SJSA1 (cell line): ENCODE results near the gene AMDHD2. TPM values are rescaled to one million over a fixed set of nuclear protein-coding genes. Genes with fewer than 3 reads are reported as not detected.

Experiments
- DNase-seq, 2 experiments: peaks; one replicate each; pipeline ENCODE4 v3.0.0-alpha.2; 2015 to 2020; ENCODE audit warnings: low spot score in 2 of 2, low read depth in 1 of 2
- H3K27ac ChIP-seq: fragments of 250-450 bp; sonication (Bioruptor Pico); 2 replicates; pipeline ENCODE4 v1.5.1; 2020; ENCODE audit warnings: mild to moderate bottlenecking, moderate library complexity
- H3K27me3 ChIP-seq: fragments of 250-450 bp; sonication (Bioruptor Pico); replicated peaks from 2 replicates; pipeline ENCODE4 v1.5.1; 2020; ENCODE audit warnings: mild to moderate bottlenecking, moderate library complexity
- H3K36me3 ChIP-seq: fragments of 250-450 bp; sonication (Bioruptor Pico); 2 replicates; pipeline ENCODE4 v1.5.1; 2020; ENCODE audit warnings: mild to moderate bottlenecking
- H3K4me1 ChIP-seq: fragments of 250-450 bp; sonication (Bioruptor Pico); replicated peaks from 2 replicates; pipeline ENCODE4 v1.6.1; 2021; ENCODE audit warnings: mild to moderate bottlenecking
- H3K4me3 ChIP-seq: fragments of 250-450 bp; sonication (Bioruptor Pico); 2 replicates; pipeline ENCODE4 v1.5.1; 2020; ENCODE audit warnings: mild to moderate bottlenecking
- H3K9me3 ChIP-seq: fragments of 250-450 bp; sonication (Bioruptor Pico); replicated peaks from 2 replicates; pipeline ENCODE4 v1.5.1; 2020; ENCODE audit warnings: mild to moderate bottlenecking
- total RNA-seq: library from RNA; depleted of rRNA; stranded (reverse); fragments of >200 nt; shearing (Covaris generic); gene quantifications from 2 replicates; pipeline ENCODE4 v1.2.3, GENCODE V29; 2014

AMDHD2 gene
- total RNA-seq, 1 experiment from 2014 or later: 12.6 TPM

GRCh38 chr16:2511996-2512734 is 8.0 kb upstream of the AMDHD2 start:
- H3K9me3 ChIP-seq: no peaks in the 10 kb centered on the region; the same call in 1 of the 2 replicates
- peaks cover 30% of the 10 kb centered on the region for H3K4me1 ChIP-seq
- H3K36me3 ChIP-seq: peaks cover 25% of the 10 kb centered on the region
- DNase-seq: peak in 1 of 2 experiments; percentile 42
- H3K27me3 ChIP-seq: no peaks in the 10 kb centered on the region
- no peak overlapping the region for H3K4me3 ChIP-seq
- no peak overlapping the region for H3K27ac ChIP-seq

- Histone ChIP-seq H3K9me3 (no peaks in the 10 kb centered on the region; the same call in 1 of the 2 replicates), H3K36me3 (peaks cover 27% of the 10 kb centered on the region), H3K27me3 (no peaks in the 10 kb centered on the region), H3K4me3 (peak overlapping the region; percentile 96), H3K4me1 (peaks cover 30% of the 10 kb centered on the region), H3K27ac (no peak overlapping the region)
- DNase-seq: no peak
Observed at GRCh38 chr16:2512735-2513404, 7.3 kb upstream of the AMDHD2 start.

GRCh38 chr16:2513405-2514332 is 6.5 kb upstream of the AMDHD2 start, which contains the start of gene ATP6V0C:
ATP6V0C (plus strand) TSS chr16:2513952; CDS start chr16:2514104, 152 bp downstream.
- Histone ChIP-seq H3K36me3 (peaks cover 27% of the 10 kb centered on the region), H3K9me3 (no peaks in the 10 kb centered on the region; the same call in 1 of the 2 replicates), H3K4me3 (peak within 1 kb of the TSS; percentile 96), H3K4me1 (peaks cover 30% of the 10 kb centered on the region), H3K27me3 (no peaks in the 10 kb centered on the region), H3K27ac (peak within 1 kb of the TSS; percentile 98)
- DNase-seq: peak; percentile 70 to 89

GRCh38 chr16:2514333-2515179 is 5.6 kb upstream of the AMDHD2 start:
- peak overlapping the region; percentile 96 for H3K4me3 ChIP-seq
- H3K27ac ChIP-seq: peak overlapping the region; percentile 98
- DNase-seq: peak in 1 of 2 experiments; percentile 44
- peaks cover 36% of the 10 kb centered on the region for H3K36me3 ChIP-seq
- H3K4me1 ChIP-seq: peaks cover 37% of the 10 kb centered on the region
- no peaks in the 10 kb centered on the region for H3K27me3 ChIP-seq
- H3K9me3 ChIP-seq: no peaks in the 10 kb centered on the region; the same call in 1 of the 2 replicates

GRCh38 chr16:2515180-2515851 is 4.9 kb upstream of the AMDHD2 start:
- H3K36me3 ChIP-seq: peaks cover 37% of the 10 kb centered on the region
- no peaks in the 10 kb centered on the region for H3K27me3 ChIP-seq
- peaks cover 41% of the 10 kb centered on the region for H3K4me1 ChIP-seq
- H3K4me3 ChIP-seq: peak overlapping the region; percentile 96
- DNase-seq: peak in 1 of 2 experiments; percentile 45
- no peaks in the 10 kb centered on the region; the same call in 1 of the 2 replicates for H3K9me3 ChIP-seq
- 0 out of 2 replicates have a peak overlapping the region, but pooled peaks have one; percentile 48 for H3K27ac ChIP-seq

GRCh38 chr16:2516391-2517240 is 3.6 kb upstream of the AMDHD2 start:
- Histone ChIP-seq H3K27ac (no peak overlapping the region), H3K9me3 (no peaks in the 10 kb centered on the region; the same call in 1 of the 2 replicates), H3K4me3 (no peak overlapping the region), H3K27me3 (no peaks in the 10 kb centered on the region), H3K36me3 (peaks cover 45% of the 10 kb centered on the region), H3K4me1 (peaks cover 43% of the 10 kb centered on the region)
- peak in 1 of 2 experiments; percentile 45 for DNase-seq

GRCh38 chr16:2517954-2518605 is 2.1 kb upstream of the AMDHD2 start:
- Histone ChIP-seq H3K36me3 (peaks cover 53% of the 10 kb centered on the region), H3K27me3 (no peaks in the 10 kb centered on the region), H3K4me1 (peaks cover 42% of the 10 kb centered on the region), H3K4me3 (no peak overlapping the region), H3K27ac (no peak overlapping the region), H3K9me3 (no peaks in the 10 kb centered on the region; the same call in 1 of the 2 replicates)
- DNase-seq: no peak

- peaks cover 36% of the 10 kb centered on the region for H3K4me1 ChIP-seq
- no peak overlapping the region for H3K27ac ChIP-seq
- peak in 1 of 2 experiments; percentile 43 for DNase-seq
- H3K4me3 ChIP-seq: no peak overlapping the region
- H3K27me3 ChIP-seq: no peaks in the 10 kb centered on the region
- H3K9me3 ChIP-seq: no peaks in the 10 kb centered on the region
- H3K36me3 ChIP-seq: peaks cover 57% of the 10 kb centered on the region
Observed at GRCh38 chr16:2518823-2519710, 1.1 kb upstream of the AMDHD2 start.

- Histone ChIP-seq H3K27ac (no peak overlapping the region), H3K4me3 (peak overlapping the region; percentile 60), H3K27me3 (no peaks in the 10 kb centered on the region), H3K4me1 (peaks cover 33% of the 10 kb centered on the region), H3K36me3 (peaks cover 58% of the 10 kb centered on the region), H3K9me3 (no peaks in the 10 kb centered on the region)
- DNase-seq: no peak
Observed at GRCh38 chr16:2519711-2520080, 475 bp upstream of the AMDHD2 start.

- Histone ChIP-seq H3K9me3 (no peaks in the 10 kb centered on the region), H3K27ac (no peak overlapping the region), H3K4me1 (peaks cover 23% of the 10 kb centered on the region), H3K27me3 (no peaks in the 10 kb centered on the region), H3K36me3 (peaks cover 62% of the 10 kb centered on the region), H3K4me3 (peak overlapping the region; percentile 60)
- peak in 1 of 2 experiments; percentile 46 for DNase-seq
Observed at GRCh38 chr16:2520784-2521531, 787 bp downstream of the AMDHD2 start.
